ENCODE data around the gene PPM1H. TPM values are rescaled to one million over a fixed set of nuclear protein-coding genes. Genes with fewer than 3 reads are reported as not detected.

Gene PPM1H
- total RNA-seq, 1 experiment from 2014 or later, result 12.0 TPM

DNA sequence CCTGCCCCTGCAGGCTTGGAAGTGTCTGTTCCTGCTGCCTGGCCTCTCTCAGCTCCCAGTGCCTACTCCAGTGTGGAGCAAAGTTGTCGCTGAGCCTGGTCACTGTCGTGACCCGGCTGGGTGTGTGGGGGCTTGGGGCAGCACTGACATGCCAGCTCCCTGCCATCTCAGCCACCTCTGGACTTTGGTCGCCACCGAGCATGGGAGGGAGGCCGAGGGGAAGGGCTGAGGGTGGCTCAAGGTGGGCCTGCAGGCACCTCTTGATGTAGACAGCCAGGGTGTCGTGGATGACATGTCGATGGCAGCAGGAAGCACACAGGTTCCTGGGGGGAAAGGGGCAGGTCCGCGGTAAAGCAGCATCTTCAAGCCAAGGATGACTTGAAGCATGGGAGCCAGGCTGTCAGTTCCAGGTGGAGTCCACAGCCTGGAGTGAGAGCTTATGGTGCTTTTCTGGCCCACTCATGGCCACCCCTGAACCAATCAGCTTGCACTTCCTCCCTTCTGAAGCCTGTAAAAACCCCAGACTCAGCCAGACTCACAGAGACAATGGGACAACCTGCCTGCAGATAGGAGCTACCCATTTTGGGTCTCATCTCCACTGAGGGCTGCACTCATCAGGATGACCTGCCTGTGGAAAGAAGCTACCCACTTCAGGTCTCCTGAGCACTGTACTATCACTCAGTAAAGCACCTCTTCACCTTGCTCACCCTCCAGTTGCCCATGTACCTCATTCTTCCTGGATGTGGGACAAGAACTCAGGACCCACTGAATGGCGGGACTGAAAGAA lies 258.2 kb downstream of the PPM1H start:
- no peak overlapping the region for H2AFZ ChIP-seq (ENCODE audit: low read length)
- ATAC-seq (no peak), DNase-seq (no peak)
- H3K4me1 ChIP-seq (ENCODE audit: insufficient read depth, low read length), result no peaks in the 10 kb centered on the region
- no TSS peak for BruUV-seq (replicated peaks)
- no peak overlapping the region for H3K4me2 ChIP-seq (ENCODE audit: low read length)
- H3K4me3 ChIP-seq (ENCODE audit: low read length), result no peak overlapping the region
- no peaks in the 10 kb centered on the region for H3K27me3 ChIP-seq (ENCODE audit: low read length)
- H3K9me3 ChIP-seq (ENCODE audit: low read length), result no peaks in the 10 kb centered on the region
- H3K9me2 ChIP-seq (replicated peaks; ENCODE audit: low read length), result no peaks in the 10 kb centered on the region
- no peak for TF ChIP-seq EZH2 (IDR thresholded peaks at IDR 0.05; ENCODE audit: low read length, unreplicated experiment)
- no peak for TF ChIP-seq CTCF (conservative IDR thresholded peaks at IDR 0.05; ENCODE audit: low read depth, low read length)
- TF ChIP-seq EZH2phosphoT487 (IDR thresholded peaks at IDR 0.05; ENCODE audit: borderline replicate concordance, low read length), result no peak
- ChIA-PET CTCF (no interaction called here), POLR2A (ENCODE audit: unreplicated experiment) (no interaction called here)
- H3F3A ChIP-seq (ENCODE audit: low read length, unreplicated experiment), result no peaks in the 10 kb centered on the region
- H3K9ac ChIP-seq (ENCODE audit: low read length), result no peak overlapping the region
- intact Hi-C loops (cut with micrococcal nuclease), result no loop called here
- H3K36me3 ChIP-seq (ENCODE audit: low read depth, low read length), result peaks cover 13% of the 10 kb centered on the region; the same call in 1 of the 2 replicates
- H3K27ac ChIP-seq (ENCODE audit: low read length), result no peak overlapping the region
- H3K79me2 ChIP-seq (ENCODE audit: low read length), result no peaks in the 10 kb centered on the region
- H4K20me1 ChIP-seq (ENCODE audit: low read length), result no peaks in the 10 kb centered on the region

- no peaks in the 10 kb centered on the region for H3K4me1 ChIP-seq (ENCODE audit: insufficient read depth, low read length)
- H3K4me2 ChIP-seq (ENCODE audit: low read length), result no peak overlapping the region
- H4K20me1 ChIP-seq (ENCODE audit: low read length), result no peaks in the 10 kb centered on the region
- ChIA-PET POLR2A (ENCODE audit: unreplicated experiment) (no interaction called here), CTCF (no interaction called here)
- no peaks in the 10 kb centered on the region for H3K27me3 ChIP-seq (ENCODE audit: low read length)
- no TSS peak for BruUV-seq (replicated peaks)
- H2AFZ ChIP-seq (ENCODE audit: low read length), result no peak overlapping the region
- no peak overlapping the region for H3K4me3 ChIP-seq (ENCODE audit: low read length)
- intact Hi-C loops (cut with micrococcal nuclease), result no loop called here
- no peak overlapping the region for H3K9ac ChIP-seq (ENCODE audit: low read length)
- H3K27ac ChIP-seq (ENCODE audit: low read length), result no peak overlapping the region
- no peaks in the 10 kb centered on the region for H3K9me3 ChIP-seq (ENCODE audit: low read length)
- TF ChIP-seq EZH2 (IDR thresholded peaks at IDR 0.05; ENCODE audit: low read length, unreplicated experiment), result no peak
- TF ChIP-seq EZH2phosphoT487 (IDR thresholded peaks at IDR 0.05; ENCODE audit: borderline replicate concordance, low read length), result no peak
- no peak for TF ChIP-seq CTCF (conservative IDR thresholded peaks at IDR 0.05; ENCODE audit: low read depth, low read length)
- no peak for ATAC-seq
- no peaks in the 10 kb centered on the region for H3K79me2 ChIP-seq (ENCODE audit: low read length)
- H3F3A ChIP-seq (ENCODE audit: low read length, unreplicated experiment), result no peaks in the 10 kb centered on the region
- no peak for DNase-seq
- H3K9me2 ChIP-seq (replicated peaks; ENCODE audit: low read length), result no peaks in the 10 kb centered on the region
- H3K36me3 ChIP-seq (ENCODE audit: low read depth, low read length), result peaks cover 13% of the 10 kb centered on the region; the same call in 1 of the 2 replicates
Observed at GRCh38 chr12:62673028-62673815, 261.7 kb downstream of the PPM1H start.
